Stimulated activated CD8-positive, alpha-beta memory T cell treated with anti-CD3 and anti-CD28 coated beads, Interleukin-7, amount 100 ng/mL, for 1 hour (primary cell): ENCODE results near the gene EPAS1.

Experiments used
- DNase-seq, 2 donors: peaks; one replicate each; pipeline ENCODE4 v3.0.0-alpha.2; 2020; ENCODE audit warnings: low read depth in 2 of 2

EPAS1 gene

DNA sequence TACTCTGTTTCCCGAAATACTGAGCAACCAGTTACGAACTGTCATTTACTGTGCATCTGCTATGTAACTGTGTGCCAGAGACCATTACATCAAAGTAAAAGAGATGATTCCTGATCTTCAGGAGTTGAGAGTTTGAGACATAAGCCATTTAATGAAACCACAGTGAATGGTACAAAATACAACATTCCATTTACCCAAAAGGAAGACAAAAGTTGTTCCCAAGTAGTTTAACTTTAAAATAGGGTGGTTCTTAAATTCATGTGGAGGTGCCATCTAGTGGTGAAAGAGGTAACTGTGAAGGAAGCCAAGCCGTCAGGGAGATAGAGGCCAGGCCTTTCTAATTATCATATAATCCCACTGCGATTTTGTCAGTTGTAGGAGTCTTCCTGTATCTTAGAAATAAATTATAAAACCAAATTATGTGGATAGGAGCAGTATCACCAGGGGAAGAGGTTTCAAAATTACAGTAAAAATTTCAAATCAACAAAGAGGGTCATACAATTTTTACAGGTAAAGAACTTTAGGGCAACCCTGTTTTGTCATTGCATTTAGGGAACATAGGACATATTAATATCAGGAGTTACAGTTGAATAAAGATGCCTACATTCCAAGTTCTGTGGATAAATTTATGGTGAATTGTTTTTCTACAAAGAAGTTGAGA is 67.7 kb downstream of the EPAS1 start:
- no peak for DNase-seq

DNA sequence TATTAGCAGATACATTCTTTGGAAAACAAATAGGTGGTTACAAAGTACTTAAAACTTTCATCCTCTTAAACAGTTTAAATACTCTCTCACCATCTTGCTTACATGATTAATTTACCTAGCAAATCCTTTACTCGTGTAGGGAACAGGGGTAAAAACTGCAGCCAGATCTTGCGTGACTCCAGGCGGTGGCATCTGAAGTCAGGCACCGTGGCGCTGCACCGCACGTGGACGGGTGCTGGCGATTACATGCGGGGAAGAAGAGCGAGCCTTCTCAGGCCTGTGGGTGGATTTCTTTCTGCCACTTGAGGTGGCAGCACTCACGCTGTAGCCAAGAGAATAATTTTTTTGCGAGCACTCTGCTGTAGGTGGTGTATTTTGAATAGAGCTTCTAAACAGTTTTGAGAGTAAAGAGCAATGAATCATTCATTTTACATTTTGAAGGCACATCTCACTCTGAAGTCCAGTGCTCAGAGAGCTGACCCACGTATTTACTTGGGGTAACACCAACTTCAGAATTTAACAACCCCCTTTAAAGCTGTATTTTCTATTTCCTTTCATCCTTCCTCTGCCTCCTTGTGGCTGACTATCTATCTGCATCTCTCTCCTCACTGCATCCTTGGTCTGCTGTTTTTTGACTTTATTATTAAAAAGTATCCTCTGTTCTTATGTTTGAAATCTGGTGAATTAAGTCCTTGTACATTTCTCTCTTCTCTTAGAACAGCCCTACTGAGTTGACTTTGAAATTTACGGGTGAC is 68.9 kb downstream of the EPAS1 start:
- DNase-seq = no peak

DNA sequence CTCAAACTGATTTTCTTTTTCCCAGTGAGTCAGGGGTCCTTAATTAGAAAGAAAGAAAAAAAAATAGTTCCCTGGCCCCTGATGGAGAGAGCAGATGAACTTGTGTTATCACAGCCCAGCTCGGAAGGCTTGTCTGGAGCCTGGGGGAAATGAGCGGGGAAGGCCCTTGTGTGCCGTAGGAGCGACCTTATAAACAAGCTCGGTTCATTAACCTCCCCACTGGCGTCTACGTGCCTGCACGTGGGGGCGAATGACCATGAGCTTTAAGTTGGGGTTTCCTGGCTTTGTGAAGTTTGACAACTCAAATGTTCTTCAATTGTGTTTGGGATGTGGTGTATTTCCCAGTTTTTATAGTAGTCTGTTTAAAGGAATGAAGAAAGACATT is 69.5 kb downstream of the EPAS1 start:
- no peak for DNase-seq

DNA sequence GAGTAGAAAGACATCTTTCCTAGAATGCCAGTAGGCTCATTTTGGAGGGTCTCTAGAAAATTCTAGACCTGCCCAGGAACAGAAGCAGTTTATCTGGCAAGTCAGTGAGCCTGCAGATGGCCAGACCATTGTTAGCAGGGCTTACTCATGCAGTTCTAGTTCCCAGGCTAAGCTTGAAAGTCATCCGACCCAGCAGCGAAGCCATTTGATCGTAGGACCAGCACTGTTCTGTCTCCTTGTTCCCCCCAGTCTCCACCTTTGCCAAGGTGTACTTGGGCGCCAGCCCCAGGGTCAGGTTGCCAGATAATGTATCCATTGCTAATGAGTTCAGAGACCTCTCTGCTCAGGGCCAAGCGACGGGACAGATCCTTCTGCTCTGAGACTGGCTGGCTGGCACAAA is 70.1 kb downstream of the EPAS1 start:
- no peak for DNase-seq

DNA sequence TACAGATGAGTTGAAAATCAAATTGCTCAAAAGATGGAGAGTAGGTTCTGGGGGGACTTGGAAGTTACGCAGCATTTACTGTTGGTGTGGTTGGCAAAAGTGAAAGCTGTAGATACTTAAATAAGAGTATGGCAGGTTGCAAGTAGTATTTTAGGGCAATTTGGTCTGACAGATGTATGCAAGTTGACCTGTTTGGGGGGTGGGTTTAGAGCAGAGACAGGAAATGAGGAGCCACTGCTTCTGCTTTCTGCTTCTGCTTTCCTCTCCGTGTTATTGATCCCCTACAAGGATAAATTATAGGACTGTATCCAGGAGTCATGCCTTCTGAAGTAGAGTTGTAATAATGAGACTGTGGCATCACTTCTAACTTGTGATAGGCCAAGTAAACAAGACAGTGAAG is 71.2 kb downstream of the EPAS1 start:
- no peak for DNase-seq

DNA sequence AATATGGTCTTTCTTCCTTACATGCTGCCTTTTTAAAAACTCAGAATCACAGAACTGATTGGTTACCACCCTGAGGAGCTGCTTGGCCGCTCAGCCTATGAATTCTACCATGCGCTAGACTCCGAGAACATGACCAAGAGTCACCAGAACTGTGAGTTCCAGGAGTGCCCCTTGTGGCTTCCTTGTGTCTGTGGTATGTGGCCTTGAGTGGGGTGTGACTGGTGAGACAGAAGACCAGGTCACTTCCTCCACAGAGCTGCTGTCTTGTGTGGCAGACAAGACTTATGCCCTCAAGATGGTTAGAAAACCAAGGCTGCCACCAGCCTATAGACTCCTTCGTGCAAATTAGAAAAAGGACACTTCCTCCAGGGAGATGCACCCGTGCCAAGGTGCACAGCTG is 72.6 kb downstream of the EPAS1 start:
- peak in 1 of 2 donors; percentile 4 for DNase-seq

DNA sequence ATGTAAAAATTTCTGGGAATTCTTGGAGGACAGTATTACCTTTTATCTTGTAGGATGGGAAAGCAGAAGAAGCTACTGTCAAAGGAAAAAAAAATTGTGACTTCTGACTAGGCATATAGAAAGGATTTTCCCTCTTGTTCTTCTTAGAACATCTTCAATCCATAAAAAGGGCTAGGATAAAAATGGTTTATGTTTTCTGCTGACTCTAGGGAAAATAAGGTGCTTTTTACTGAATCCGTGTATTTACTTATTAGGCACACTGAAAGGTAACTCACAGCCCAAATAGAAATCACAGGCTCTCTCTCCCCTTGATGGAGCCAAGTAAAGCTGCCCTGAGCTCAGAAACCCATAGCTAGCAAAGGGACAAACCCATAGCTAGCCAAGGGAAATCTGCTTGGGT is 74.6 kb downstream of the EPAS1 start:
- DNase-seq = no peak

DNA sequence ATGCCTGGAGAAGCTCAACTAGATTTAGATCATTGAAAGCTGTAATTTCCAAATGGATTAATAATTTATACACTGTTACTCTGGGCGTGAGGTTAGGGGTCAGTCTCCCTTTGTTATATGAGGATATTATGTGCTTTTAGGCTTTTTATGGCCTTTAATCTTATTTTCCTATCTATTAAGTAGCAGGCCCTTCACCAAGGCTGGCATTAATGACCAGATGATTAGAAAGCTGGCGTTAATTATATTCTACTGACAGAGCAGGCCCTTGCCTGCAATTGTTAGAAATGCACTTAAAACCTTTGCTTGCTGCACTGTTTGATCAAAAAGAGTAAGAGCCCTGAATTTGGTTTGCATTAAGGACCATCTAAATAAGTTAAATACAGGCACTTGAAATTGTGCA is 75.3 kb downstream of the EPAS1 start:
- no peak for DNase-seq

DNA sequence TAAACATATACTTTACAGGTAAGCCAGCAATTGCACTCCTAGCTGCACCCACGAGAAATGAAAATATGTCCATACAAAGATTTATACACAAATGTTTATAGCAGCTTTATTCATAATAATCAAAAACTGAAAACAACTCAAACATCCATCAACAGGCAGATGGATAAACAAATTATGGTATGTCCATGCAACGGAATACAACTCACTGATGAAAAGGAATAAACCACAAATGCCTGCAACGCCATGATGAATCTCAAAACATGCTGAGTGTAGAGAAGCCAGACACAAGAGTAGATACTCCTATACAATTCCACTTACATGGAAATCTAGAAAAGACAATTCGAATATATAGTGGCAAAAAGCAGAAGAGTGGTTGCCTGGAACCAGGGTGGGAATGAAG is 76.0 kb downstream of the EPAS1 start:
- no peak for DNase-seq

DNA sequence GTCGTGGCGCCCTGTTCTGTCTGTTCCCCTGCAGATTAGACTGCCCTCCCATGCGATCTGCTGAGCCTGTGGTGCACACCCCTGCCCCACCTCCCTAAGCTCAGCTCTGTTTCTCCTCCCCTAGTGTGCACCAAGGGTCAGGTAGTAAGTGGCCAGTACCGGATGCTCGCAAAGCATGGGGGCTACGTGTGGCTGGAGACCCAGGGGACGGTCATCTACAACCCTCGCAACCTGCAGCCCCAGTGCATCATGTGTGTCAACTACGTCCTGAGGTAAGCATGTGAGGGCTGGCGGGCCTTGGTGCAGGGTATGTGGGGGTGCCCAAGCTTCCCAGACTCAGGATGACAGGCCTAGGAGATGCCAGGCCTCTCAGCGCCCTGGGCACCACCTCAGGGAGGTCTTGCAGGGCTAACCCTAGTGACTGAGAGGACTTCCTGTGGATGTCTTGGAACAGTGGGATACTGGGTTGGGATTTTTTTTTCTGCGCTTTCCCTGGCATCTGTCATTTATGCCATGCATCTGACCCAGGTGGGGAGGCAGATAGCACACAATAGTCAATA is 78.4 kb downstream of the EPAS1 start:
- no peak for DNase-seq

DNA sequence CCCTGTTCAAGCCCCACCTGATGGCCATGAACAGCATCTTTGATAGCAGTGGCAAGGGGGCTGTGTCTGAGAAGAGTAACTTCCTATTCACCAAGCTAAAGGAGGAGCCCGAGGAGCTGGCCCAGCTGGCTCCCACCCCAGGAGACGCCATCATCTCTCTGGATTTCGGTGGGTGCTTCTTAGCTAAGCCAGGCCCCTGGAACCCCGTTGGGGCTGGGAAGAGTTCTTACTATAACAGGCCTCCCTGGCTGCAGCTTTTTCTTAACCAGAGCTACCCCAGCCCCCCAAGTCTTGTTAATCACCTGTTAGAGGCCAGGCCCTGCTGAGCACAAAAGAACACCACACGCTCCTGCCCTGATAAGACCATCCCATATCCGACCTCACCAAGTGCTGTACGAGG is 79.4 kb downstream of the EPAS1 start:
- DNase-seq = no peak

DNA sequence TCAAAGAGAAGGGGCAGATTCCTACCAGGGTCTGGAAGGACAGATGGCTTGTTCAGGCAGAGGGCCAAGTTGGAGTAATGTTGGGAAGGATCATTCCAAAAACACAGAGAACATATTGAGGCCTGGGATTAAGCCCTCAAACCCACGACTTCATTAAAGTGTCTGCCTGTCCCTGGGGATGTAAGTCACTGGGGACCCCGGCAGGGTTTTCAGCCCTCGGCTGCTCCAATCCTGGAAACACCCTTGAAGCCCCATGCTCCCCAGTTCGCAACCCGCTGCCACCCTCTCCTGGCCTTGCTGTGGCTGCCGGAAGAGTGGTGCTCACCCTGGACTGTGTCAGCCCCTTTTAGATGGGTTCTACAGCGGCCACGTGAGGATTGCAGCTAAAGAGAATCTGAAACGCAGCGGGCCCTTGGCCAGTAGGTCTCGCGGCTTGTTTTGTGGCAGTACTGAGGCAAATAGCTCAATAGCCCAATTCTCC is 79.9 kb downstream of the EPAS1 start:
- no peak for DNase-seq

DNA sequence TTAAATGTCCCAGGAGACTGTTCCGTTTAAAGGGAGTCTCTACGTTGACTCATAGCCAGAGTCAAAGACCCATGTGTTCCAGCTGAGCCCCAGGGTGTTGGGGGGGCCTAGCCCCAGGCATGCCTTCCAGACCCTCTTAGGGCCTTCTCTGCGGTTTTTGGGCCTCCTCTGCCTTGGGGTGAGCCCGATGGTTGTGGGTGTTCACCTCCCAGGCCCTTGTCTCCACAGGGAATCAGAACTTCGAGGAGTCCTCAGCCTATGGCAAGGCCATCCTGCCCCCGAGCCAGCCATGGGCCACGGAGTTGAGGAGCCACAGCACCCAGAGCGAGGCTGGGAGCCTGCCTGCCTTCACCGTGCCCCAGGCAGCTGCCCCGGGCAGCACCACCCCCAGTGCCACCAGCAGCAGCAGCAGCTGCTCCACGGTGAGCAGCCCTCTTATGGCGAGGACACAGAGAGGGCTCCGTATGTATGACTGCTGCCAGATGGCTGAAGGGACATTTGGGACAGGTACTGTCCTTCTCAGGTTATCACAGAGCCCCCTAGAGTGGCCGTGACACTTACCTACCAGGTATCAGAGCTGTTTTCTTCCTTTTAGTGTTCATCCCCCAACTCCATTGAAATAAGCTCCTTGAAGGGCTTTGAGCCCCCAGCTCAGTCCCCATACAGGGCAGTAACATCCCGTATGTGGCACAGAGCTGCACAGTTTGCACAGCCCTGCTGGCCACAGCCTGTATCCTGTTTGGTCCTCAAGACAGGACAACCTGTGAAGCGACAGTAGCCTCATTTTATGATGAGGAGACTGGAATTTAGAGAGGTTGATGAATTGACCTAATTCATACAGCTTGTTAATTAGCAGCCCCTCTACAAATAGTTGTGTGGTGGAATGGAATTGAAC is 80.7 kb downstream of the EPAS1 start:
- no peak for DNase-seq

DNA sequence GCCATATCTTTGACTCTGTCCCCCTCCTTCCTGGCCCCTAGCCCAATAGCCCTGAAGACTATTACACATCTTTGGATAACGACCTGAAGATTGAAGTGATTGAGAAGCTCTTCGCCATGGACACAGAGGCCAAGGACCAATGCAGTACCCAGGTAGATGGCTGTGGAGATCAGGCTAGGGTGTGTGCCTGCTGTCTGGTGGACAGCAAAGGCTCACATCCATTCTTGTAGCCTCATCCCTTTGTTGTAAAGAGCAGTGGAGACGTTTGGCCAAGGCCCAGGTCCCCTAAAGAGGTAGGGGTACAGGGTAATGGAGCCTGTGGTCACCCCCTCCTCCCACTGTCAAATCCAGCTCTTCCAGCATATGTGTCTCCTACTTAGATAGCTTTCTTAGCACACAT is 81.4 kb downstream of the EPAS1 start:
- no peak for DNase-seq

DNA sequence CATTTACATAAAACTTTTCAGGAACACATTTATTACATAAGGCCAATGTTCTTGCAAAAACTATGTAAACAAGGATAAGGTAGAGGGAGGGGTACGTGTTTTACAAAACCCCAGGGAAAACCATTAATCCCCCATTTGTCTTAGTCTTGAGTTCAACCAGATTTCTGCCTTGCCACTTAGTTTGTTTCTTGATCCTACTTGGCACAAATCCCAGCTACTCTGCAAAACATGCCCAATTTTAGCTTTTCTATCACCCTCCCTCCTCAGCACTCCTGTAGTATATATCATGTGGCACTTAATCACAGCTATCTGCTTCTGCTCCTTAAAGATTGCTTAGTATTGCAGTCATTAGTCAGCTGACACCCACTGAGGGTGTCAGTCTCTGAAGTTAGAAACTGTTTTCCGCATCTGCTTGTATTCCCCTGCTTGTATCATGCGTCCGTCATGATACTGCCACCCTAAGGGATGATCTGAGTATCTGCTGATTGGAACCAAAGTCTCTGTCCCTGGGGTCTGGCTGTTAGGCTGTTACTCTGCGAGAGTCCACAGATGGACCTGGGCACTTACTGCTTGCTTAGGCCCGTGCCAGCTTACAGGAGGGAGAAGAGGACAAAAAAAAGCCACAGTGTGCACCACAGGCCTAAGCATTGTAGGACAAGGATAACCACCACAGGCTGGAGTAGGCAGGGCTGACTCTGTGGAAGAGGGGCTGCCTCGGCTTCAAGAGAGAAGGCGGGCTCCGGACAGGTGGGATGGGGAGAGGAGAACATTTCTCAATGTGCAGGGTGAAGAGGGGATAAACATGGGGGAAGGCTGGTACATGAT is 82.2 kb downstream of the EPAS1 start:
- DNase-seq = no peak

DNA sequence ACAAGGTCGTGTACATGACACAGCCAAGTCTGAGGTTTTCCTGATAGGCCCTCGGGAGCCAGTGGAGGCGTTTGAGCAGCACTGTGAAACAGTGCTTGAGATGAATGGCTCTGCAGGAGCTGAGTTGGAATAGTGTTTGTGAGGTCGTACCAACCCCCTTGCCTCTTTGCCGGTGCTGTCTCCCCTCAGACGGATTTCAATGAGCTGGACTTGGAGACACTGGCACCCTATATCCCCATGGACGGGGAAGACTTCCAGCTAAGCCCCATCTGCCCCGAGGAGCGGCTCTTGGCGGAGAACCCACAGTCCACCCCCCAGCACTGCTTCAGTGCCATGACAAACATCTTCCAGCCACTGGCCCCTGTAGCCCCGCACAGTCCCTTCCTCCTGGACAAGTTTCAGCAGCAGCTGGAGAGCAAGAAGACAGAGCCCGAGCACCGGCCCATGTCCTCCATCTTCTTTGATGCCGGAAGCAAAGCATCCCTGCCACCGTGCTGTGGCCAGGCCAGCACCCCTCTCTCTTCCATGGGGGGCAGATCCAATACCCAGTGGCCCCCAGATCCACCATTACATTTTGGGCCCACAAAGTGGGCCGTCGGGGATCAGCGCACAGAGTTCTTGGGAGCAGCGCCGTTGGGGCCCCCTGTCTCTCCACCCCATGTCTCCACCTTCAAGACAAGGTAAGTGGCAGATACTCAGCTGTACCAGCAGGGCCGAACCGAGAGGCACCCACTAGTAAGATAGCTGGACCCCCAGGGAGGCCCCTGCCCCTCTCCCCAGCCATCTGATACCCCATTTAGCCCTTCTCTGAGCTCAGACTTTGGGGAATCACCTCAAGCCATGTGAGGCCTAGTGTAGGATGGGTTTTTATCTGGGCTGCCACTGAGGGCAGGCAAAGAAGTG is 83.1 kb downstream of the EPAS1 start:
- DNase-seq = no peak

DNA sequence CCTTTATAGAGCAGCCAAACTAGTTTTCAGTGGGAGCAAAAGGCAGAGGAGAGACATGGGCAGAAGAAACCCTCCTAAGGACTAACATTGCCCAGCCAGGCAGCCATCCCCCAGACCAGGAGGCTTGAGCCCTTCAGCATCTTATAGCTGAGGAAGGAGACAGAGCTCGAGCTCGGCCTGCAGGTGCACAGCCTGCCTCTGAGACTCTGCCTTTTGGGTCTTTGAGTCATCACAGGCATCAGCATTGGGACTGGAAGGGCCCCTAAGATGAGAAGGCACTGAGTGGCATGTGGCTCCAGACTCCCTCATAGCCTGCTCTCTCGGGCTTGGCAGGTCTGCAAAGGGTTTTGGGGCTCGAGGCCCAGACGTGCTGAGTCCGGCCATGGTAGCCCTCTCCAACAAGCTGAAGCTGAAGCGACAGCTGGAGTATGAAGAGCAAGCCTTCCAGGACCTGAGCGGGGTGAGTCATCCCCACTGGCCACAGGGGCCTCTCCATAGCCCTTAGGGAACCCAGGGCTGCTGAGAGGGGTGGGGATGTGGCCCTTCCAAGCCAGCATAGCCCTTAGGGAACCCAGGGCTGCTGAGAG is 84.1 kb downstream of the EPAS1 start:
- DNase-seq = no peak

DNA sequence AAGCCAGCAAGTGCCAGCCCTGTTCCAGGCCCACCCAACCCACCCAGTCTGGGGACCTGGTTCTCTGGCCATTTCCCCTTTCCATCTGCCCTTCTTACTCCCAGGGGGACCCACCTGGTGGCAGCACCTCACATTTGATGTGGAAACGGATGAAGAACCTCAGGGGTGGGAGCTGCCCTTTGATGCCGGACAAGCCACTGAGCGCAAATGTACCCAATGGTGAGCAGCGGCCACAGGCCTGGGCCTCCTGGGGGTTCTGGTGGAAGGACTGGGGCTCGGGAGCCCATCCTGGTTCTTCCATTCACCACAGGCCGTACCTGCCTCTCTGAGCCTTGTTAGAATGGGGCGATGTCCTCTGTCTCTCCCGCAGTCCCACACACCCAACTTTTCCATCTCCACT is 84.7 kb downstream of the EPAS1 start:
- no peak for DNase-seq

DNA sequence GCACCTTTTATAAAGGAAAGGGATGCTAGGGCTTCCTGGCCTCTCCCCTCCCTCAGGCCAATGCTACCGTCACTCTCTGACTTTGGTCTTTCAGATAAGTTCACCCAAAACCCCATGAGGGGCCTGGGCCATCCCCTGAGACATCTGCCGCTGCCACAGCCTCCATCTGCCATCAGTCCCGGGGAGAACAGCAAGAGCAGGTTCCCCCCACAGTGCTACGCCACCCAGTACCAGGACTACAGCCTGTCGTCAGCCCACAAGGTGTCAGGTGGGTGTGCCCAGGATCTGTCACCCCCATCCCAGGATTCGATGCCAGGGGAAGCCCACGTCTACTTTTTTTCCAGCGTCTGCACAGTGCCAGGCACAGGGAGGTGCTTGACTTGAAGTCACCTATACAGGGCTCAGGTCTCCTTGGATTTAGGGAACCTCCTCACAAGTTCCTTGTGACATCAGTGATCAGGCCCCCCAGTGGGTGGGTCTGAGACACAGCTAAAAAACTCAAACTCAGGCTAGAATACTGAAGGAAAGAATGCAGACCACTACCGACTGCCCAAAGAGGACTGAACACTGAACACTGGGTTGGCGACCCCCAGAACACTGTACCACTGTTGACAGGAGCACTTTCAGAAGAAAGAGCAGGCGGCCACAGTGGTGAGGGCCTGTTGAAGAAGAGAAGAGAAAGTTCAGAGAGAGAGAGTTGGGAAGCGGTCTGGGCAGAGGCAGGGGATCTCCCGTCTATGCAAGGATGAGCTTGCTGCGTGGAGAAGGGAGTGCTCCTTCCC is 85.3 kb downstream of the EPAS1 start:
- DNase-seq = no peak
